ENCODE results near the gene TBC1D8. TPM values are rescaled to one million over a fixed set of nuclear protein-coding genes. Genes with fewer than 3 reads are reported as not detected.

The TBC1D8 gene
- total RNA-seq, 2 donors from 2014 or later = 63.8 to 111 TPM

- peaks cover 15% of the 10 kb centered on the region for H3K4me1 ChIP-seq
- H3K27ac ChIP-seq = no peak overlapping the region
- H3K9me3 ChIP-seq = no peaks in the 10 kb centered on the region
- WGBS, 2 donors = 72 to 73% methylated on average over 5 of the region's 5 CpGs
- H3K4me3 ChIP-seq = no peak overlapping the region
- TF ChIP-seq CTCF (IDR thresholded peaks at IDR 0.05) (peak in 6 of 7 experiments; percentile 23 to 40 (median 30)), POLR2A (IDR thresholded peaks at IDR 0.05) (no peak)
- H3K36me3 ChIP-seq (replicated peaks in 1 of 2; ENCODE audit: insufficient read depth in 1 of 2, low read depth in 2 of 2) = no peaks in the 10 kb centered on the region
- no peaks in the 10 kb centered on the region for H3K27me3 ChIP-seq
- intact Hi-C loops (cut with DNase I) = no loop called here
- DNase-seq (peak in 3 of 4 donors; percentile 24 to 53 (median 44)), ATAC-seq (peak; percentile 50)
These were observed 37.7 kb upstream of the TBC1D8 start for GRCh38 chr2:101188683-101189405.

DNA sequence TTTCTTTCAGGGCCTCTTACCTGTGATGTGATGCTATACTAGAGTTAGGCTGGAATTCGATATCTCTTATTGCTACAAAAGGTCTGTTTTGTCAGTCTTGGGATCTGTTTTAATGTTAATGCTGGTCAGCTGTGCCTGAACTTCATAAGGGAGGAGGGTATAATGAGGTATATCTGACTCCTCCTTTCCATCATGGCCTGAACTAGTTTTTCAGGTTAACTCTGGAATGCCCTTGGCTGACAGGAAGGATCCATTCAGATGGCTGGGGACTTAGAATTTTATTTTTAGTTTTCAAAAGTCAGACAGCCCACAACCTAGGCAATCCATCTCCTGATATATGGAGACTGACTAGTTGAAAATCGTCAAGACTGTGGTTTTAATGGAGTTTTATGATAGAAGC is 35.9 kb upstream of the TBC1D8 start:
- WGBS, 2 donors = 68 to 80% methylated on average over 2 of the region's 2 CpGs
- Histone ChIP-seq H3K36me3 (replicated peaks in 1 of 2; ENCODE audit: insufficient read depth in 1 of 2, low read depth in 2 of 2) (no peaks in the 10 kb centered on the region), H3K27ac (no peak overlapping the region), H3K9me3 (no peaks in the 10 kb centered on the region), H3K4me3 (no peak overlapping the region), H3K4me1 (peaks cover 15% of the 10 kb centered on the region), H3K27me3 (no peaks in the 10 kb centered on the region)
- no peak for ATAC-seq
- TF ChIP-seq POLR2A (IDR thresholded peaks at IDR 0.05) = no peak
- no peak for TF ChIP-seq CTCF (IDR thresholded peaks at IDR 0.05)
- intact Hi-C loops (cut with DNase I) = no loop called here
- no peak for DNase-seq

DNA sequence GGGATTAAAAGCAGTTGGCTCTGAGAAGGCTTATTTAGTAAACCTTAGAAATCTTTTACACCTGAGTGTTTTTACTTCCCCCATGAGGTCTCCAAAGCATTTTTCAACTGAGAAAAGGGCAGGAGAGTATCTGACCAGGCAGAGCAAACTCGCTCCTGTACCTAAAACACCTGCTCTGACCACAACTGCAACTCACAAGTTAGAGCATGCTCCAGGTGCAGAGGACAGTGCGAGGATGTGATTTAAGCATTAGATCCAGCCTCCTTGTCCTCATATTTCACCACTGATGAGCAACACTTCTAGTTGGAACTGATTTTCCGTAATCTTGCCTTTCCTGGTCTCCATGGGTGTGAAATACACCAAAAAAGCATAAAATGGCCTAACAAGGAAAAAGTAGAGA is 34.5 kb upstream of the TBC1D8 start:
- no peaks in the 10 kb centered on the region for H3K9me3 ChIP-seq
- H3K27me3 ChIP-seq = no peaks in the 10 kb centered on the region
- no peak overlapping the region for H3K4me3 ChIP-seq
- no peak overlapping the region for H3K27ac ChIP-seq
- no peaks in the 10 kb centered on the region for H3K36me3 ChIP-seq (replicated peaks in 1 of 2; ENCODE audit: insufficient read depth in 1 of 2, low read depth in 2 of 2)
- TF ChIP-seq POLR2A (IDR thresholded peaks at IDR 0.05) = no peak
- no peak for TF ChIP-seq CTCF (IDR thresholded peaks at IDR 0.05)
- WGBS, 2 donors = 89 to 91% methylated on average over 3 of the region's 3 CpGs
- H3K4me1 ChIP-seq = peaks cover 8% of the 10 kb centered on the region
- ATAC-seq (no peak), DNase-seq (no peak)
- intact Hi-C loops (cut with DNase I) = no loop called here

DNA sequence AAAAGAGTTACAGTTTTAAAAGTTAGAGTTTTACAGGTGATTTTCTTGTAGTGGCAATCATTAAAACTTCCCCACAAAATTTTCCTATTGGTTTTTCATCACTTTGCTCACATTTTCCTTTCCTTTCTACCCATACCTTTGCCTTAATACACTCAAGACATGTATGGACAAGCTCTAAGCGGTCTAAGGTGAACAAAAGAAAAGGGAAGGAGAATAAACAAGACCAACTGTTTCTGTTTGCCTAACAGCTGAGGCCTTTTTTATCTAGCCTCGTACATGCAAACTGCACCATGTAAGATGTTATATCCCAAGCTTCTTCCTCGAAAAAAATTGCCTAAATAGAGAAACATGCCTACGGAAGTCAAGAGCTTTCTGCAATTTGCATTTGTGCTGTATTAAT is 33.9 kb upstream of the TBC1D8 start:
- TF ChIP-seq CTCF (IDR thresholded peaks at IDR 0.05) (no peak), POLR2A (IDR thresholded peaks at IDR 0.05) (no peak)
- WGBS, 2 donors = 43 to 56% methylated on average over 4 of the region's 4 CpGs
- Histone ChIP-seq H3K27ac (no peak overlapping the region), H3K4me3 (no peak overlapping the region), H3K4me1 (peaks cover 8% of the 10 kb centered on the region), H3K36me3 (replicated peaks in 1 of 2; ENCODE audit: insufficient read depth in 1 of 2, low read depth in 2 of 2) (no peaks in the 10 kb centered on the region), H3K9me3 (no peaks in the 10 kb centered on the region), H3K27me3 (no peaks in the 10 kb centered on the region)
- DNase-seq (no peak), ATAC-seq (no peak)
- intact Hi-C loops (cut with DNase I) = no loop called here

- H3K27ac ChIP-seq = no peak overlapping the region
- H3K4me3 ChIP-seq = no peak overlapping the region
- H3K36me3 ChIP-seq (replicated peaks in 1 of 2; ENCODE audit: insufficient read depth in 1 of 2, low read depth in 2 of 2) = no peaks in the 10 kb centered on the region
- TF ChIP-seq CTCF (IDR thresholded peaks at IDR 0.05) (no peak), POLR2A (IDR thresholded peaks at IDR 0.05) (no peak)
- ATAC-seq (no peak), DNase-seq (peak in 1 of 4 donors; percentile 61)
- H3K27me3 ChIP-seq = no peaks in the 10 kb centered on the region
- intact Hi-C loops (cut with DNase I) = no loop called here
- H3K9me3 ChIP-seq = no peaks in the 10 kb centered on the region
- peaks cover 13% of the 10 kb centered on the region for H3K4me1 ChIP-seq
- WGBS, 2 donors = 57 to 67% methylated on average over 3 of the region's 3 CpGs
These were observed 28.8 kb upstream of the TBC1D8 start for GRCh38 chr2:101179982-101180381.

Data from body of pancreas (tissue), 4 donors.